Measurements from ENCODE around the gene LRIG1.

LRIG1 gene

DNA sequence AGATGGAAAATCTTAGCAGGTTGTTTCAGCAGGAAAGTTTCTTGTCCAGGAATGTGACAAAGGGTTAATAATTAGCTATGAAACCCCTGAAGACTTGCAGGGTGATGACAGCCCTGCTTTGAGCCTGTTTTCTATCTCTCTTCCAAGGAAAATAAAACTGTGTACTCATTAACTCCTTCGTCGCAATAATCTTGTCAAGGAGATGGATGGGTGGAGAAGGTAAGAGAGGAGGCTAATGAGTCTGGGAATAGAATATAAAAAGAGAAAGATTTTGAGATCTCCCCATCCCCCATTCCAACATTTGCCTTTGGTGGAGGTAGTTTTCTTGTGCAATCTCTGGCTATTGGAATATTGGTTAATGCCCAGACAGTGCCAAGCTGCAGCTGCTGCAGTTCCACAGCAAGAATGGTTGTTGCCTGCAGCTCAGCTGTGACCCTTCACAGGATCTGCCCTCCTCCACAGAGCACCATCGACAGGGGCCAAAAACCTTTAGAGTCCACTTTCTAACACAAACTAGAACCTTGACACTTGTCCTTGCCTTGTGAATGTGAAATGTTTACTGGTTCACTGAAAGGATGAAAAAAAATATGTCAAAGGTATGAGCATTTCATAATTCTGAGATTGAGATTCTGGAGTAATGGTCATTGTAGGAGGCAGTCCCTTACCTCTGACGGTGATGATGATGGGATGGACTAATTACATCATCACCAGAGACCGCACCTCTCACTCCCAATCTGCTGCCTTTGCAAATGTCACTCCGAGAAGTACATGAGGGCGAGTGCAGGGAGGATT is 4.2 kb upstream of the LRIG1 start:
- DNase-seq = no peak

DNA sequence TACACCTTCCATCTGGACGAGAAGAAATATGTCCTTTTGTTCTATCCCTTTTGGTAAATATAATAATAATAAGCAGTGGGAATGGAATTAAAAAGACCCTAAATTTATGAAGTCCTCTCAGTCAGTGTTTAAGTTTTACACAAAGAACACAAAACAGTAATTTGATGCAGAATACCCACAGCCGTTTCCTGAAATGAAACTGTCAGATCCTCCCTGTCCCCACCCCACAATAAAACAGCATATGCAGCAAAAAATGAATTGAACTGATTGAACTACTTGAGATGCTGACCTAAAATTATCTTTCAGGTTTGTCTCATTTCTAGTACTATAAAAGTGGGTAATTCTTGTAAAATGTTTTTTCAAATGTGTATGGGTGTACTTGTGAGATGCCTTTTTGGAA is 2.2 kb upstream of the LRIG1 start:
- no peak for DNase-seq

DNA sequence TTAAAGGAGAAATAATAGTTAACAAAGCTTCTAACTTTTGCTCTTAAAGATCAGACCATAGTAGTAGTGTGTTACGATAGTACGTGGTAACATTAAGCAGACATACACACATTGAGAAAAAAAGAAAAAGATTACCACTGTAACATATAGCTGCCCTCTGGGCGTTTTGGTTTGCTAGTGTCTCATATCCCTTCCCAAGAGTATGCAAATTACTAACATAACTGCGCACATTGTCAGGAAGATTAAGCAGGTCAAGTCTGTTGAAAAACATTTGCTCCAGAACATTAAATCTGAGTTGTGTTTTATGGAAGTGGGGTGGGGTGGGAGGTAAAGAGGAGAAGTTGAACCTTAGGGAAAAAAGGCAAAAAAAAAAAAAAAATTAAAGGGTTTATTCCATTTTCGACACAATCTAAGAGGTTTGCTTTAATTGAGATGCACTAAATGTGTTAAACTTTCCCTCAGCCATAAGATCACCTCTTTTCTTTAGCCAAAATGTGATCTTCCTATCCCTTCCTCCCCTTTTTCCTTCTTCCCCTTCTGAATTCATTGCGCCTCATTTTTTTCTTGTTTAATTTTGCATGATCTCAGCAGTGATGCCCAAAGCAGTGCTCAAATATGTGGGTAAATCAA is 1.5 kb upstream of the LRIG1 start:
- DNase-seq = no peak

DNA sequence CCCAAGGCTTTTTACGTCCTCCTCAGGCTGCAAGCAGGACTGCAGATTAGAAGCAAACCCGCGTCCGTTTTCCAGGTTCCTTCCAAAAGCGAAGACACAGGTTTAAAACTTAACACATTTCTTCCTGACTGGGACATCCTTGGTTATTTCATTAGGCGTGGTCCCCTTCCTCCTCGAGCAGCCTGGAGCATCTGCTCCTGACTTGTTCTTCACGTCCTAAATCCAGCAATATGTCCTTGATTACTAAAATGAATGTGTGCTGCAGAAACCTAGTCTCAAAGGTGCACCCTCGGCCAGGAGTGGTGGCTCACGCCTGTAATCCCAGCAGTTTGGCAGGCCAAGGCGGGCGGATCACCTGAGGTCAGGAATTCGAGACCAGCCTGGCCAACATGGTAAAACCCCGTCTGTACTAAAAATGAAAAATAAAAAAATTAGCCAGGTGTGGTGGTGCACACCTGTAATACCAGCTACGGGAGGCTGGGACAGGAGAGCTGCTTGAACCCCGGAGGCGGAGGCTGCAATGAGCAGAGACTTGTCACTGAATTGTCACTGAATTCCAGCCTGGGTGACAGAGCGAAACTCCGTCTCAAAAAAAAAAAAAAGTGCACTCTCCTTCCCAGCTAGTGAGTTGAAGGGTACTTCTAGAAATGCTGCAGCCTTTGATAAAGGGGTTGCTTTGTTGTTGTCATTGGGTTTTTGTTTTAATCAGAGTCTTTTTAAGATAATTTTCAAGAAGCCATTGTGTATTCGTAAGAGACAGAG is 842 bp upstream of the LRIG1 start:
- no peak for DNase-seq

DNA sequence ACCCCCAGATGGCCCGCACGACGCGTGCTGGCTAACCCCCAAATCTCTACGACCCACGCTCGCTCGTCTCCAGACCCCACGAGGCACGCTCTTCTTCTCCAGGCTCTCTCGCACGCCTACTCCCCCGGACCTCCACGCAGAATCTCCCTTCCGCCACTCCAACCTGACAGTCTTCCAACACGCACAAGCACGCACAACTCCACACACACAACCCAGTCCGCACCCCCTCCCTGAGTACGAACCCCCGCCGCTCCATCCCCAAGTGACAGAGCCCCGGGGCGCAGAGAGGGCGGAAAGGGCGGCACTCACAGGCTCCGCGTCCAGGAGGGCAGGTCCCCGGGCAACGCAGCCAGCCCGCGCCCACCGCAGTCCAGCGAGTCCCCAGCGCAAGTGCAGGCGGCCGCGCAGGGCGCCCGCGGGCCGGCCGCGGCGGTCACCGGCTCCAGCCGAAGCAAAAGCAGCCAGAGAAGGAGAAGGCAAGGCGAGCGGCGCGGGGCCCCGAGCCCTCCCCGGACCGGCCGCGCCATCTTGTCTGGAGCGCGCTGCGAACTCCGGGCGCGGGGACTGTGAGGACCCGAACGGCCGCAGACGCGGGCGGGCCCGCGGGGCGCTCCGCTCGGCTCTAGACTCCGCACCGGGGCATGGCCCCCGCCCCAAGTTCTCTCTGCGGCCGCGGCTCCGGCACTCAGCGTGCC is 794 bp downstream of the LRIG1 start:
- no peak for DNase-seq

DNA sequence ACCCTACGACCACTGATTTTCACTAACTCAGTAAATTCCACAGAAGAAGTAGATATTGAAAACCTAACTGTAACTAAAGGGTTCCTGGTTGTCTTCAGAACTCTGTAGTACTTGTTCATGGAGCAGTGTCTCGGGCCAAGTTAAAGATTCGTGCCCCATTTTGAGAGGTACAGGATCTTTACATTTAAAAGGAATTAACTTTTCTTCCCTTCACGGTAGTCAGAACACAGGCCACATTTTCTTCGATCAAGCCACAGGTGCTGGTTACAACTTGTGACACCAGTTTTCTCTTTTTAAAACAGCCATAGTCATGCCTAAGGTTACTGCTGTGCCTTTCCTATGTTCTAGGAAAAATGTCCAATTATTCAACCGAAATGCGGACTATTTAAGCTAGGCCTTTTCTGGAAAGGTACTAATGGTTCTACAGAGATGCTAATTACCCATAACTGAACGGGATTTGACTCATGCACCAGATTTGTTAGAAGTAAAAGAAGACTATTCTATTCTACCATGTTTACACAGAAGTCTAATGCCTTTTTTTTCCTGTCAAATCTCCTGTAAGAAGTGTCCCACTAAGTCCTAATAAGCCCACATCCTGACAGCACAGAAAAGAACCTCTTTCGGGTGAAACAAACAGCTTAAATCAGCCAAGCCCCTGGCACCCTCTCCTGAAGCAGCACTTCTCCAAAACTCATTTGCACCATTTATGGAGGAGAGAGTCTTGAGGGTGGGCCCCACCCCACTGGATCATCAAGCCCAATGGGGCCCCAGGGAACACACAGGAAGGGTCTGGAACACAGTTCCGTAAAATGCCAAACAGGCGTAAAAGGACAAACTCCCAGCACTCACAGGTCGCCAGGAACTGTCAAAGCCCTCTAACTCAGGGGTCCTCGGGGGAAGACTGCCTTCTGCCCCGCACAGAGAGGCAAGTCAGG is 1.9 kb downstream of the LRIG1 start:
- no peak for DNase-seq

DNA sequence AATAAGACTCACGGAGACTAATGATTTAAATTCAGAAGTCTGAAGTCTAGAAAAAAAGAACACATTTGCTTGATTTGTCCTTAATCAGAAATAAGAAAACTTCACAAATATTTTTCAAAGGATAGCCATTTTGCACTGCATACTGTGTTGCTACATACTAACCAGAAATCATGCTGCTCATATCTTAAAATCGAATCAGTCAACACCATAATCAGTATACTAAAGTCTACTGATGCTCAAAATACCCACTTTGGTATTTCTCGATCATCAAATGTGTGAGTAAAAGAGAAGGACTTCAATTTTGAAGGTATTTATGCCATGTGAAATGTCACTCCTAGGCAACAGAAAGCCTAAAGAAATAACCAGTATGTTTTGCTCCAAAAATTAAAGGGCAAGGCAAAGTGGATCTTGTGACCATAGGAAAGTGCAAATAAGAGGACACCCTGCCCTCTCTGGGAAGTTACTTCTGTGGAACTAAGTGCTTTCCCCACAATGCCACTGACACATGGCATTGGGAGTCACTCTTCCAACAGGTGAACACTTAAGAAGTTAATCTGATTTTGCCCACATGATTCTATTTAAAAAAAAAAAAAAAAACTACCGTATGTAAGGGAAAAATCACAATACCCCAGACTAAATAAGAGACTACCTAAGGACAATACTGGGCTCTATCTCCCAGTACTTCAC is 2.7 kb downstream of the LRIG1 start:
- no peak for DNase-seq

DNA sequence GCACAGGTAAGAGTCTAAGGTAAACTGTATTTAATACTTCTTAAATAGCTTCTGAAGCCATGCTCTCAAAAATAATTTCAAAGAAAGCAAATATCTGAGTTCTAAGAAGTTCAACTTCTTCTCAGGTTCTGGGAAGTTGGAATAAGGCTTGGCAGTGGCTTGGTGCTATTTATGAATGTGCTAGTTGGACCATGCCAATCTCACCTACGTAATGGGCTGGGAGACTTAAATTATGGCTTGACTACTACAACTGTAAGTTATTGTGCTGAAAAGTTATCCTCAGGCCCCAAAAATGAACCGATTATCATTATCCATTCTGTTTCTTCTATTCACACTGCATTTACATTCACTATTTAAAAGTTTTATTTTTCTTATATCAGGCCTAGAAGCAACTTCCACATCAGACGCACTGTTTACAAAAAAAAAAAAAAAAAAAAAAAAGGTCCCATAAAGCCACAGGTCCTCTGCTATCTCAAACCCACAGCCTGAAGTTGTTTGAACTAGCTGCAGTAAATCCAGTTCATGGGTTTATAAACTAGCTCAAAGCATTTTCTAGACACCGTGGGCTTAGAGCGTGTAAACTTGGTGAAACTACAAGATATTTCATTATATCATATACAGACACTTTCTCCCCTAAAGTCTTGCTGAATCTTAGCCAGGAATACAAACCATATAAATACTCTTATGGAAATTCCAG is 3.4 kb downstream of the LRIG1 start:
- no peak for DNase-seq

DNA sequence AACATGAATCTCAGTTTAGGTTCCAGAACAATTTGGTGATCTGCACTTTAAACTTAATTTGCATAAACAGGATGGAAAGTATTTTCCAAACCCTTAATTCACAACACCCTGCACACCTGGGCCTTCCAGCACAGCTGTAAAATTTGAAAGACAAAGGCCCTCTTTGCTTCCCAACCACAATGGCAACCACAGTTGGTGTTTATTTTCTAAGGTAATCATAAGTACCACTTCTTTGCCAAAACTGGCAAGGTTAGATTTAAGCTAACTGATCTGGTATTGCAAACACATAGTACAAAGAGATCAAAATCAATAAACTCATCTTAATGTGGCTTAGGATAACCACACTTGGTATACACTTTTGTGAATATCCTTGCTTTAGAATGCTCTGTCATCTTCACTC is 4.1 kb downstream of the LRIG1 start:
- no peak for DNase-seq

DNA sequence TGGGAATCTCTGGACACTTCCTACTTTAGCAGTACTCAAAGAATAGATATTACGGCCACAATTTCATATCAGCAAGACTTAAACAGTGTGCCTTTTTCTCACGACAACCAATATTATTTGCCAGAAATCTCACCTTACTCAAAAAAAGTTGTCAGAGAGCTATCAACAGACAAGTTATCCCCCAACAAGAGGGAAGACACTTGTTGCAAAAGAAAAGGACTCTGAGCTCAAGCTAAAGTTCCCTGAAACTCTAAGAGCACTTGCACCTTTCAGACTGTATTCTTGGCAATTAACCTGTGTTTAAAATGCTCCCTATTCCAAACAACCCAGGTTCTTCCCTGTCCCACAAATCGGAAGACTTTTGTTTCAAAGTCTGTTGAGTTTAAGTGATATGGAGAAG is 4.5 kb downstream of the LRIG1 start:
- no peak for DNase-seq

DNA sequence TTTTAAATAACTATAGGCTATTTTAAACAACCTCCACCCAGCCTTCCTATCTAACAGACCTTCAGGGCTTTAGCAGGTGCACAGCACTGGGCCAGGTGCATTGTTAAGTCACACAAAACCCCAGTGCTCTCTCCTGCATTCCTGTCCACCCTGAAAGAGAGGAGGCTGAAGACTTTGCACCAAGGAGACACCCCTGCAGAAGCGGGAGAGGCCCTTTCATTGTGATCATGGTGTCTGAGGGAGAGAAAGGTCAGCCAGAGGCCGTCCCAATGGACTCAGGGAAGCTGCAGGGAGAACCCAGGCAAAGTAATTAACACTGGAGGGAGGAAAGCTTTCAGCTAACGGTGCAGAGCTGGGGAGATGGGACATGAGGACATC is 5.2 kb downstream of the LRIG1 start:
- DNase-seq = no peak

DNA sequence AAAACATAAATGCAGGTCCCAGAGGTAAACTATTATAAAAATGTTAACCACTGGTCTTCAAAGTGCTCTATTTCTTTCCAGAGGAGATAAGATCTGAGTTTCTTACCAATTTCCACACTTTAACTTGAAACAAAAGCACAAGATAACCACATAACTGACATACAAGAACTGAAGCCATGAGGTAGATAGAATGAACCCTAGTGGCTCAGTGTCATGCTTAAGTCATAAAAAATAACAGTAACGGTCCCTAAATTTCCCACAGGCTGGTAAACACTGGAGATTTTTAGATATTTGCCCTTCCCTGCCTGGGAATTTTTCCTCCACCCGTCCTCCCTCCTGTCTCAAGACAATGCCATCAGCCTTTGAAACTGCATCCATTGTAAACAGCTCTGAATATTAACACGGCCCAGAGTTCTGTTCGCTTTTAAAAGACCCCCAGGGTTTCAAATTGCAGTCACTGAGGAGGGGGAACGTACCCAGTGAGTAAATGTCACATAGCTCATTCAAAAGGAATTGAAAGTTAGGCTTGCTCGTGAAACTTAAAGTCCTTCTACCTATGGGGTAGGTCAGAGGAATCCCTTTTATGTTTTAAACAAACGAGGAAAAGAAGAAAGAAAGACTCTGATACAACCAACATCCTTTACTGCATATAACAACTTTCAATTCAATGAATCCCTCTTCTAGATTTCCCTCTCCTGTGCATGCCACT is 5.7 kb downstream of the LRIG1 start:
- DNase-seq = no peak

DNA sequence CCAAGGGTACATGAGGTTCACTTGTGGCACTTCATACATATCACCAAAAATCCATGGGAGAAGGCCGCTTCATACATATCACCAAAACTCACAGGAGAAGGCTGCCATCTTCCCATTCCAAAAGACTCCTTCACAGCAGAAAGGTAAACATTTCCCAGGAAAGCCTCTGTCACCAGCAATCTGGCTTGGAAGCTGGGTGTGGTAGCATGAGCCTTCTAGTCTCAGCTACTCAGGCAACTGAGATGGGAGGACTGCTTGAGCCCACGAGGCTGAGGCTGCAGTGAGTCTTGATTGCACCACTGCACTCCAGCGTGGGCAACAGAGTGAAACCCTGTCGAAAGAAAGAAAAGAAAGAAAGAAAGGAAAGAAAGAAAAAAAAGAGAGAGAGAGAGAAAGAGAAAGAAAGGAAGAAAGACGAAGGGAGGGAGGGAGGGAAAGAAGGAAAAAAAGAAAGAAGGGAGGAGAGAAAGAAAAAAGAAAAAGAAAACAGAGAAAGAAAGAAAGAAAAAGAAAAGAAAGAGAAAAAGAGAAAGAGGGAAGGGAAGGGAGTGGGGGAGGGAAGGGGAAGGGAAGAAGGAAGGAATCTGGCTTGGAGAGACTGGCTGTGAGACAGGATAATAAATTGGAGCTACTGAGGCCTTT is 7.2 kb downstream of the LRIG1 start:
- DNase-seq = no peak

DNA sequence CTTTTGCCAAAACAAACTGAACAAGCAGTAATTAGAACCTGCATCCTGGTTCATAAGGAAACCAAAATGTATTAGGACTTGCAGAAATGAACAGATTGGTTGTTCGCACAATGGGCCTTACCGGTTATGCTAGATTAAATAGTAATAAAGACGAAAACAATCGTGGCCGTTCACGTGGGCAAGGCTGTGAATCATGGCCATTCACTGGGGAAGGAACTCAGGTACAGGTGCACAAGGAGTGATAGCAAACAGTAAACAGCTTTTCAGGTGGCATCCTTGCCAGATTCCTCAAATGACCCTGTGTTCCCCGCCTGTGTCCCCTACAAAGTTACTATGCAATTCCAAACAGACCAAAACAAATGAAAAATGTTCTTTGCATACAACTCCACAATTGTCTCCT is 8.2 kb downstream of the LRIG1 start:
- no peak for DNase-seq

DNA sequence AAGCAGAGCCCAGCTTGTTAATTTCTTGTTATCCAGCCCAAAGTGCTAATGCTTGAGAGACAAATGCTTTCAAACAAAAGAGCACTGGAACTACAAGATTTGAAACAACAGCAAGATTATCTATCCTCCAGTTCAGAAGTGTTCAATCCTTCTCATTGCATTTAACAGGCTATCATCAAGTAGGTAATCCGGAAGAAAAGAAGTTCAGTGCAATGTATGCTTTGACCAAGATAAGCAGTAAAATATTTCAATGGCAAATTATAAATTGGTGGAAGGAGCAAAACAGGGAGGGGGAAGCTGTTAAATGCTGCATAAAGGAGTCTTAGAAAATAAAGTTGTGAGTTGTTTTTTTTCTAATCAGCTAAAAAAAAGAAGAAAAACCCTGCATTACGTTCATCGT is 8.8 kb downstream of the LRIG1 start:
- no peak for DNase-seq

DNA sequence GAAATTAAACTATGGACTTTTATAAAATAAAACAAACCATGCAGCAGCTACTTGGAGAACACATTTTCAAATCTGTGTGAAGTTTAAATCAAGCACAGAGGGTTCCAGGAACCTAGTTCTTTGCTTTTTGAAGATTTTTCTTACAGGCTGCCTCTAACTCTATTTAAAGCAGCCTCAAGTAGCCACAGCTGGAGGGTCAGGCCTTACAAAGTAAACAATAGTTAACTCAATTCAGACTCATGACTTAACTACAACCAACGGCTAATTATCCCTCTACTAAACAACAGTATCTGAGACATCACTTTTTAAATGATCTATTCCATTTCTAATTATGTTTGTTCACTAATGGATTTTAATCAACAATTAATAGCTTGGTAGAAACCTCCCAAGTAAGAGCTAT is 9.8 kb downstream of the LRIG1 start:
- DNase-seq = no peak

DNA sequence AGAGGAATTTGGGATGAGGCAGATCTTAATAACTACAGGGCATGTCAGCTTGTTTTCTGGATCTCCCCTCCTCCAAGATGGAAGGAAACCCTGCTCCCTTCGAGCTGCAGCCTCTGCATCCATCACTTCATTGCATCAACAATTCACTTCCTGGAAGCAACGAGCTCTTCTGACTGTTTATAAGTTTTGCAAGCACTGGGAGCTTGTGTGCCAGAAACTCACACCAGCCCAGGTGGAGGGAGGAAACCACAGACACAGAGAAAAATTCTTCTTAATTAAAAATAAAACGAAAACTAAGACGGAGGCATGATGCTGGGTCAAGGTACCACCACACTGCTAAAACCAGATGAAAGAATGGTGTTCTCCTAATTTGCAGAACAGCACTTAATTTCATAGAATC is 10.6 kb downstream of the LRIG1 start:
- DNase-seq = peak; percentile 46

DNA sequence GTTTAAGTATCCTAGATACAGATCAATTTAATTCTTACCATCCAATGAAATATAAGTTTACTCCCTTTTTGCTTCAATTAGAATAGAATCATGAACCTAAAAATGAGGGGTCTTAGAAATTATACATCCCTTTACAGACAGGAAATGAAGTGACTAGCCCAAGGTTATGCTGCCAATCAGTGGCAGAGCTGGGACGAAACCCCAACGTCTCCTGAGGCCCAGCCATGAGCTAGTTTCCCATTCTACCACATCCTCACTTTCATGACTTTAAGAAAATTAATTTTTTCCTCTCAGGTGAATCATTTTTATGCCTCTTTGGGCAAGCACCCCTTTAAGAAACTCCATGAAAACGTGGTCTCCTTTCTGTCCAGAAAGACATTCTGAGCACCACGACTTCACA is 11.2 kb downstream of the LRIG1 start:
- DNase-seq = no peak

DNA sequence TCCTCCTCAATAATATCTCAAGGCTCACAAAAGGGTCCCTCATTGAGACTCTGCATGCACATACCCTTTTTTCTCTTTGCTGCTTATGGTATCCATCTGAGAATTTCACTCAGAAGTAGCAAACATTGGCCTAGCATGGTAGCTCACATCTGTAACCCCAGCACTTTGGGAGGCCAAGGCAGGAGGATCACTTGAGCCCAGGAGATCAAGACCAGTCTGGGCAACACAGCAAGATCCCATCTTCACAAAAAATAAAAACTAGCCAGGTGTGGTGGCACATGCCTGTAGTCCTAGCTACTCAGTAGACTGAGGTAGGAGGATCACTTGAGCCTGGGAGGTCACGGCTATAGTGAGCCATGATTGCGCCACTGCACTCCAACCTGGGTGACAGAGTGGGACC is 11.7 kb downstream of the LRIG1 start:
- no peak for DNase-seq

DNA sequence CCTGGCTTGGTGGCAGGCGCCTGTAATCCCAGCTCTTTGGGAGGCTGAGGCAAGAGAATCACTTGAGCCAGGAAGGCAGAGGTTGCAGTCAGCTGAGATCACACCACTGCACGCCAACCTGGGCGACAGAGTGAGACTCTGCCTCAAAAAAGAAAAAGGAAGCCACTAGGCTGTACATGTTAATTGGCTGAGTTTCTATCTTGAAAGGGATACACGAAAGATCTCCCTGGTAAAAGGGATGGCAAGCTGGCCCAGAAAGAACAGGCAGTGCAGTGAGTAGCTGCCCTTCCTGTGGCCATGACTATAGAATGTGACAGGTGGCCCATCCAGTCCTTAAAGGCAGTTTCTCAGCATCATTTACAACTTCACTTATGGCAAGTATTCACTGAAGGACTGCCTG is 12.3 kb downstream of the LRIG1 start:
- DNase-seq = no peak

All from fibroblast of upper back skin (primary cell).